Fibroblast of the aortic adventitia (primary cell): Measurements from ENCODE around the gene DENND1C. TPM values are rescaled to one million over a fixed set of nuclear protein-coding genes. Genes with fewer than 3 reads are reported as not detected.

Source experiments
- DNase-seq: peaks from one replicate; pipeline ENCODE4 v3.0.0-alpha.2; 2010; ENCODE audit warnings: low read depth
- H3K4me3 ChIP-seq: 2 replicates; pipeline ENCODE4 v1.5.1; 2011; ENCODE audit warnings: low read depth, mild to moderate bottlenecking, control low read depth, low read length, moderate library complexity
- CTCF ChIP-seq: IDR thresholded peaks from 2 replicates; pipeline ENCODE4 v1.5.1; 2011; ENCODE audit warnings: mild to moderate bottlenecking, low read length, control low read depth, inconsistent platforms; ENCODE audit not compliant: insufficient read depth
- total RNA-seq: library from RNA; depleted of rRNA; stranded (reverse); fragments of >200 nt; gene quantifications from 2 replicates; pipeline ENCODE4 v1.2.3, GENCODE V29; 2012; ENCODE audit warnings: low replicate concordance

DENND1C gene
- total RNA-seq, 1 donor: not detected

GRCh38 chr19:6452899-6453298 is 28.7 kb downstream of the DENND1C start:
- no peak for TF ChIP-seq CTCF
- no peak overlapping the region for H3K4me3 ChIP-seq
- DNase-seq: no peak

GRCh38 chr19:6452223-6452614 is 29.4 kb downstream of the DENND1C start:
- DNase-seq: no peak
- no peak for TF ChIP-seq CTCF
- H3K4me3 ChIP-seq: no peak overlapping the region

GRCh38 chr19:6451583-6452222 is 29.9 kb downstream of the DENND1C start:
- no peak for DNase-seq
- no peak for TF ChIP-seq CTCF
- no peak overlapping the region for H3K4me3 ChIP-seq

- DNase-seq: no peak
- TF ChIP-seq CTCF: no peak
- H3K4me3 ChIP-seq: no peak overlapping the region
Observed at GRCh38 chr19:6450166-6450565, 31.4 kb downstream of the DENND1C start.

GRCh38 chr19:6448045-6448444 is 33.5 kb downstream of the DENND1C start:
- no peak for TF ChIP-seq CTCF
- DNase-seq: no peak
- H3K4me3 ChIP-seq: no peak overlapping the region

- no peak for TF ChIP-seq CTCF
- no peak for DNase-seq
- H3K4me3 ChIP-seq: no peak overlapping the region
Observed at GRCh38 chr19:6446452-6446851, 35.1 kb downstream of the DENND1C start.

GRCh38 chr19:6443986-6444385 is 37.6 kb downstream of the DENND1C start:
- no peak for DNase-seq

More at GRCh38 chr19:6443986-6444385, 37.6 kb downstream of the DENND1C start:
- no peak for TF ChIP-seq CTCF
- no peak overlapping the region for H3K4me3 ChIP-seq
